GM18498 (cell line): ENCODE data around the gene DUSP5.

Experiments
- ATAC-seq: cut with Tn5 transposase; IDR thresholded peaks from one replicate; pipeline ENCODE4 v1.9.1; 2021; ENCODE audit warnings: mild to moderate bottlenecking, moderate library complexity; ENCODE audit not compliant: unreplicated experiment

DUSP5 gene

DNA sequence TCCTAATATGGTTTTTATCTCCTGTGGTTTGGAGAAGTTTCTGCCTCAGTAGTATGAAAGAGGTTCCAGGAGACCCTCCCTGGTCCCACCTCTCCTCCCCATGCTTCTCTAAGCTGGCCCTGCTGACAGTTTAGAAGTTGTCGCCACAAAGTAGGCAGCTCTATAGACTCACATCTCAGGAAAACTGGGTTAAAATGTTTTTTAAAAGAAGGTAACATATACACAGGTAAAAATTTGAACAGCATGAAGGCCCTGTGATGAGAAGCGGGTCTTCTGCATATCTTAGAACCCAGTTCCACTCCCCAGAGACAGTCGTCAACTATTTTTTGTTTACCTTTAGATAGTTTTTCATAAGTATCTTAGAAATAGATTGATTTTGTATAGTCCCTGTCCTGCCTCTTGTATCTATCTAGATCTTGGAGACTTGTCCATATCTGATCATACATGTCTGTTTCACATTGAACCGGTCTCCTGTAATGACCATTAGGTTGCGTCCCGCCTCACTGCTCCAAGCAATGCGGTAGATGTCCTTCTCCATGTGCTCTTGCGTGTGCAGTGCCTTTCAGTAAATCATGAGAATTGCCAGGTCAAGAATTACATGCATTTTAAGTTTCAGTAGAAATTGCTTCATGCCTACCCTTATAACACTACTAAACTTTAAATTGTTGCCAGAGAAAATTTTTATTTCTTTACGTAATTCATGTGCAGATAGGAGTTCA, 2.2 kb downstream of the DUSP5 start:
- ATAC-seq: no peak

DNA sequence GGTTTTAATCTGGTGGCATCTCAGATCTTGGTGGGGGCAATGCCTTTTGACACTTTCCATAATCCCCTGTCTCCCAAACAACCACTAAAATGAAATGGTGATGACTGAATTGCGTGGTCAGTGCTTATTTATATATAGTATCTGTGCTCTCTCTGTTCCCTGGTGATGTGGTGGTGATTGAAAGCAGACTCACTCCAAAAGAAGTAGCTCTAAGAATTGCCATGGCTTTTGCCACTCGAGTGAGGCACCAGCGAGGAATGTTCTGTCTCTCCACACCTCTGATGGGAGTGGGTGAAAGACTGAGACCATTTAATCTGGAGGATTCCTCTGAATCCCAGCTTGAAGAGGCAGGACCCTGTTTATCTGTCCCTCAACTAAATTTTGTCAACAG, 2.8 kb downstream of the DUSP5 start:
- ATAC-seq: no peak

DNA sequence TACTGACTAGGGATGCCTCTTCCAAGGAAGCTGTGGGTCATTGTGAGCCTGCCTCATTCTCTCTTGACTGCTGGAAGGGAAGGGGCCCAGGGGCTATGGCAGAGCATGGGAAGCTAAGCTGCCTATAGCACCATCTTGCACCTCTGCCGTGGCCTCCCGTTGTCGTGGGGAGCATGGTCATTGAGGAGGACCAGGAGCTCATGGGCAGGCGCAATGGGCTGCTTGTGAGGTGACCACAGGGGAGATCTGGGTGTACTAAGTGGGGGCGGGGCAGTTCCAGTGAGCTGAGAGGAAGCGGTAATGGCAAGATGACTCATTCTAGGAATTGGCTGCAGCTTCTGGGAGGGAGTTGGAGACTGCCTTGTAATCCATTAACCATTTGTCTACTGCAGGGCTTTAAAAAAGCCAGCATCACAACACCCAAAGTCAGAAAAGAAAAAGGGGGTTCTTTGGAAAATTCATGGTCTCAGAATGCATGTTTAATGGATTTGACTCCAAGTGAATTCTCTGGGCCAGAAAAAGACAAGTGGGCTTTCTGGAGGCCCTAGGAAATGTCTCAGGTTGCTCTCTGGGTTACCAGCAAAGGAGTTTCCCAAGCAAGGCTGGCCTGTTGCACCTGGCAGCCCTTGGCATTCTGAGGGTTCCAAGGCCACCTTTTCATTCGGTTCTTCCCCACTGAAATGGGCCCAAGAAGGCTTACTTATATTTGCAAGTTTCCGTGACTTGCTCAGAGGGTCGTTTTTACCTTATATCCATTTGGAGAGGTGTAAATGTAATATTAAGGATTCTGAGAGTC, 3.6 kb downstream of the DUSP5 start:
- ATAC-seq: peak; percentile 7

- no peak for ATAC-seq
Observed at GRCh38 chr10:110502072-110502845, 4.6 kb downstream of the DUSP5 start.

- peak; percentile 39 for ATAC-seq
Observed at GRCh38 chr10:110502851-110503301, 5.2 kb downstream of the DUSP5 start.

DNA sequence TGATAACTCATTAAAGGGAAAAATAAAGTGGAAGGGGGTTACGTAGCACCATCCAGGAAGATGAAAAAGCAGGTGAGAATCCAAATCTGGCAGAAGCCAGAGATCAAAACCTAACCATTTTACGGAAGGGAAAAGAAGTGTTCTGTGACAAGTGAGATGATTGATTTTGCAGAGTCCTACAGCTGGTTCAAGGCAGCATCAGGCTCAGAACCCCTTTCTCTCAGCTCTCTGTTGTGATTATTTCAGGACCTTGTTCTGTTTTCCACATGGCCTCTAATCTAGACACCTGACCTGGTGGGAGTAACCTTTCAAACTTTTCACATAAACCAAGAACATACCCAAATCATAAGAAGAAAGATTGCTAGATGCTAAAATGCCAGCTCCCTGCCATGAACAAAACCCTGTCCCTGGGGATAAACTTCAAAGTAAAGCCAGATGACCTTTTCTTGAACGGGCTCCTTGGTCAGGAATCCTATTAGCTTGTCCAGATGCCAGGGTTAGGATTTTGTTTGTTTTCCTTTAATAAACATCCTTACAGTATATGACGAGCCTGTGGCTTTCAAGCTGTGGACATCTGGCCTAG, 5.9 kb downstream of the DUSP5 start:
- no peak for ATAC-seq

- peak; percentile 61 for ATAC-seq
Observed at GRCh38 chr10:110504111-110504735, 6.5 kb downstream of the DUSP5 start.

DNA sequence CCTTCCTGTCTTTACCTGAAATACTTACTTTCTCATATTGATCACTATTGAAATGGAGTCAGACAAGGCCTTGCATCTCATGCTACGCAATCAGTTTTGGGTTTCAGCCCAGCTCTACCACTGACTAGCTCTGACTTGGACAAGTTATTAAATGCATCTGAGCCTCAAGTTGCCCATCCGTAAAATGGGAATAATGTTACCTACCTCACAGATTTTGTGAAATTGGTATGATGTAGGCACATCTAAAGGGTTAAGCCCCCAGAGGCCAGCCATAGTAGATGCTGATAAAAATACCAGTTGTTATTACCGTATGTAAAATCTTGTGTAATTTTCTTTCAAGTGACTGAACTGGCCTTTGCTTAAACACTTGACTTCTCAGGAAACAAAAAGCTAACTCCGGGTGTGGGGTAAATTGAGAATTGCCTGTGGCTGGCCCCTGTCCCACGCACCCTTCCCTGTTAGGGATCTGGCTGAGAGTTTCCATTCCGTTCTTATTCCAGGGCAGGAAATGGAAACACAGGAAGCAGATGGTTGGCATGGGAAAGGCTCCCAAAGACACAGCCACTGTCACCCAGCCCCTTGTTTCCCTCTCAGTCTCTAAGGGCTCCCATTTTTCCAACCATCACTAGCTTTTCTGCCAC, 7.5 kb downstream of the DUSP5 start:
- no peak for ATAC-seq

DNA sequence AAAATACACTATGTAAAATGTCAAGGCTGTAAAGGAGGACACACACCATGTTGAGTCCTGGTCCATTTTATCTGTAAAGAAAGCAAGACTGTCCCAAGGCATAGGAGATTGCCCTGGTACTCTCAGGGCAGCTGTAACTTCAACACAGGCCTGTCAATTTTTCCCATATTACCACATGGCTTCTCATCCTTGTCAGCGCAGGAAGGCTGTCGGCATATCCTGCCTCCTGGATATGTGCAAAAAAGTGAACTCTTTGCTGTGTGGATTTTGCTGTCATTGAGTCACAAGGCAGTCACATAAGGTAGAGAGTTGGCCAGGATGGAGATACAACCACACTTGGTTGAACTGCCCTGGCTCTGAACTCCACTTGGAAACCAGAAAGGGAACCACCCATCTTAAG, 8.7 kb downstream of the DUSP5 start:
- ATAC-seq: no peak

DNA sequence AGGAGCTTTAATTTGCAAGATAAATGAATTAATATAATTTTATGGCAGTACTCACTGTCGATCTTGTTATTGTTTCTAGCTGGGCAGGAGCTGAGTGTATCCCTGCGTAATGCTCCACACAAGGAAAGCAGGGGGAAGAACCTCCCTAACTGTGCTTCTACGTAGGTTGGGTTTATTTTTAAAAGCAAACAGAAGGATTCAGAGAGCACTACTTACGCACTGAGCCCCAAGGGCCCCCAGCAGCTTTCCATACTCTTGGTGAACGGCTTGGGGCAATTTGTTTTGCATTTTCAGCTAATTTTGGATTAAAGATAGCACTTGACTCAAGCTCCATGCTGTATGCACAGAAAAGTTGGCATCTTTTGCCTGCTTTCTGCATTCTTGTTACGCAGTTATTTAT, 9.6 kb downstream of the DUSP5 start:
- no peak for ATAC-seq

DNA sequence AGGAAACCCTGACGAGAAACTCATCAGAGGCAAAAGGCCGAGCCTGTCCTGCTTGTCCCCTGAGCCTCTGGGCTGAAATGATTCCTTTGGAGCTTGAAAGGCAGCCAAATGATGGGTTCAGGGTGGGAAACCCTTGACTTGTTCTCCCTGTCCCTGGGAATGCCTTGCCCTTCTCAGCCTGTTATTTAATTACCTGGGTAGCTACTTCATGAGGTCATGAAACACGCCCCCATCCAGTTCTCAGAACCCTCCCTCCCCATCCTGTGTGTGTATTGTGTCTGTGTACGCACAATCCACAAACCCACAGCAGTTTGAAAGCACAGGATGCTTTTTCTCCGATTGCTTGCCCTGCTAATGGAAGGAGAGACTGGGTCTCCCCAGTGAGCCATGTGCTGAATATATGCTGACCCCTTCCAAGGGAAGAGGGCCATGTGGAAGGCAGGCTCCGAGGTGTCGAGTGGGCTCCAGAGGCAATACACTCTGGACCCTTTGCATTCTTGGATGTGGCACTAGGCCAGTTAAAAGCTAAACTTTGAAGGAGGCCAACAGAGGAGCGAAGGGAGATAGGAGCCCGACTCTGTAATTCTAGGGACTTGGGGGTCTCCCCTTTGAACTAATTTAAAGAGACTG, 10.6 kb downstream of the DUSP5 start:
- ATAC-seq: no peak

DNA sequence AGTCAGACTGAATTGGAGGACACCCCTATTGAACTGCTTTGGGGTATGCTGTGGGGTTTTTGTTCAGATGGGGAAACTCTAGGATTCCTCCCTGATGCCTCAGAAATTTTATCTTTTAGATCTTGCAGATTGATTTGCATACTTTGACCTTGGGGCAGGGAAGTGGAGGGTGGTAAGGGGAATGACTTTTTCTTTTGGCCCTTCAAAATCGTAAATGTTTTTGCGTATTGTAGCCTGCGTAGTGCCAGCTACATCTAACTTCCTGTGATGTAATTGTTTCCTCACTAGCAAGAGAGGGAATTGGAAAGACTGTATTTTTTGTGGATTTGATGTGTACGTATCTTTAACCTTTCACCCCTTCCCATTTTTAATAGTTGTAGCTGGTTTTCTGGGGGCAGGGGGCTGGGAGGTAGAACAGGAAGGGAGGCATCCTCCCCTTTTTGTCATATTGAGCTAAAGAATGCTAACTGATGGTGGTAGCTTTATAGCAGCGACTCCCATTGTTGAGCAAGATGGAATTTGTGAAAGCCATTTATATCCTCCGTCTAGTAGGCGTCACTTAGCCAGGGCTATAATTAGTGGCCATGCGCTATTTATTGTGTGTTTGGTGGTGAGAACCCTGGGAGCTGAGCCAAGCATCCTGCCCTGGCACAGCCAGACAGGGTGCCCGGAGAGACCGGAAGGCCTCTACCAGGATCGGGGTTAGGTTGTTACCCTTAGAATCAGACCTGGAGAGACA, 11.3 kb downstream of the DUSP5 start:
- no peak for ATAC-seq

- no peak for ATAC-seq
Observed at GRCh38 chr10:110509560-110509959, 11.9 kb downstream of the DUSP5 start.

DNA sequence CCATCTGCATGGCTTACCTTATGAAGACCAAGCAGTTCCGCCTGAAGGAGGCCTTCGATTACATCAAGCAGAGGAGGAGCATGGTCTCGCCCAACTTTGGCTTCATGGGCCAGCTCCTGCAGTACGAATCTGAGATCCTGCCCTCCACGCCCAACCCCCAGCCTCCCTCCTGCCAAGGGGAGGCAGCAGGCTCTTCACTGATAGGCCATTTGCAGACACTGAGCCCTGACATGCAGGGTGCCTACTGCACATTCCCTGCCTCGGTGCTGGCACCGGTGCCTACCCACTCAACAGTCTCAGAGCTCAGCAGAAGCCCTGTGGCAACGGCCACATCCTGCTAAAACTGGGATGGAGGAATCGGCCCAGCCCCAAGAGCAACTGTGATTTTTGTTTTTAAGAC, 12.4 kb downstream of the DUSP5 start:
- no peak for ATAC-seq

DNA sequence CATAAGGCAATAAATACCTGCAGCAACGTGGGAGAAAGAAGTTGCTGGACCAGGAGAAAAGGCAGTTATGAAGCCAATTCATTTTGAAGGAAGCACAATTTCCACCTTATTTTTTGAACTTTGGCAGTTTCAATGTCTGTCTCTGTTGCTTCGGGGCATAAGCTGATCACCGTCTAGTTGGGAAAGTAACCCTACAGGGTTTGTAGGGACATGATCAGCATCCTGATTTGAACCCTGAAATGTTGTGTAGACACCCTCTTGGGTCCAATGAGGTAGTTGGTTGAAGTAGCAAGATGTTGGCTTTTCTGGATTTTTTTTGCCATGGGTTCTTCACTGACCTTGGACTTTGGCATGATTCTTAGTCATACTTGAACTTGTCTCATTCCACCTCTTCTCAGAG, 13.0 kb downstream of the DUSP5 start:
- ATAC-seq: no peak

GRCh38 chr10:110511734-110512449, 14.2 kb downstream of the DUSP5 start:
- no peak for ATAC-seq

- no peak for ATAC-seq
Observed at GRCh38 chr10:110512461-110513187, 14.9 kb downstream of the DUSP5 start.

DNA sequence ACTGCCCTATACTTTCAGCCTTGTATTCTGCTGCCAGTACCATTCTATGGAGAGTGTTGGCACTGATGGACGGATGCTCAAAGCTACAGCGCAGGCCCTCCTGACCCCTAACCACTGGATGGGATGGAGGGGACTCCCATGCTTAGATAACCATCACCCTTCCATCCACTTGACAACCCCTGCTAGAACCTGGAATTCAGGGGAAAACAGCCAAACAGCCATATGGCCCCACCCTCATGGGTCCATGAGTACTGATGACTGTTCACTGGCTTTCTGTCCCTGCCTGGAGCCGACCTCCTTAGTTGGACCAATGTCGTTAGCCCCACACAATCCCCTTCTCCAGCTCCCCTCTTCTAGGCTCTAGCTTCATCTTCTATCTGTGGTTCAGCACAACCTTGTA, 16.2 kb downstream of the DUSP5 start:
- ATAC-seq: no peak
